H1 (cell line): Measurements from ENCODE around the gene HYAL1. TPM values are rescaled to one million over a fixed set of nuclear protein-coding genes. Genes with fewer than 3 reads are reported as not detected.

Experiments
- ATF3 ChIP-seq: IDR thresholded peaks from 2 replicates; pipeline ENCODE4 v1.6.1; 2011; ENCODE audit warnings: low read depth, mild to moderate bottlenecking, low read length; ENCODE audit not compliant: insufficient read depth
- BACH1 ChIP-seq: IDR thresholded peaks from 2 replicates; pipeline ENCODE4 v1.6.1; 2012; ENCODE audit warnings: low read length, improper control_type of control experiment
- CHD7 ChIP-seq: fragments of 300-600 bp; sonication (generic); IDR thresholded peaks from 2 replicates; pipeline ENCODE4 v1.7.1; 2012; ENCODE audit warnings: low read length, moderate library complexity, mild to moderate bottlenecking, inconsistent platforms; ENCODE audit not compliant: insufficient replicate concordance
- CREB1 ChIP-seq: IDR thresholded peaks from 2 replicates; pipeline ENCODE4 v1.6.1; 2012; ENCODE audit warnings: inconsistent platforms
- CTBP2 ChIP-seq: IDR thresholded peaks from 2 replicates; pipeline ENCODE4 v1.7.0; 2011; ENCODE audit warnings: borderline replicate concordance, mild to moderate bottlenecking, moderate library complexity, mixed read lengths, low read length; ENCODE audit not compliant: insufficient read depth, insufficient read length
- SP2 ChIP-seq: IDR thresholded peaks from 2 replicates; pipeline ENCODE4 v1.6.1; 2012; ENCODE audit warnings: mild to moderate bottlenecking, low read length, inconsistent platforms
- SRF ChIP-seq: IDR thresholded peaks from 2 replicates; pipeline ENCODE4 v1.6.1; 2011; ENCODE audit warnings: mild to moderate bottlenecking, low read depth, low read length, moderate library complexity
- polyA plus RNA-seq, 7 experiments: library from polyadenylated mRNA; depleted of rRNA in 3 of 7; stranded (reverse) in 5 of 7; unstranded in 2 of 7; fragments of >200 nt in 5 of 7; fragments of 200-250 nt in 2 of 7; gene quantifications; 1 replicate in 5 of 7; 2 replicates in 1 of 7; 4 replicates in 1 of 7; pipeline versions ENCODE4 v1.2.1 to v1.2.3, GENCODE V29; 2011 to 2013; ENCODE audit warnings: missing spikeins in 2 of 7, mixed read lengths in 2 of 7
- total RNA-seq: library from RNA; stranded (reverse); fragmentation: NEBNext Ultra II Directional; extraction: Animal tissue kit (Norgen Biotek cat#: 25700); gene quantifications from 2 replicates; pipeline ENCODE4 v1.2.1, GENCODE V29; 2021

Gene HYAL1
- total and polyA plus RNA-seq, 2 of the 8 experiments (the other 6 are each of a cell fraction or from before 2014, with no cell fraction given), result 2.0 to 5.4 TPM

- TF ChIP-seq SRF (no peak), SP2 (no peak), BACH1 (no peak), CTBP2 (no peak), ATF3 (no peak), CHD7 (no peak), CREB1 (no peak)
These were observed 25.1 kb downstream of the HYAL1 start (continued) for GRCh38 chr3:50278123-50278879.
